ENCODE data around the gene ING3. TPM values are rescaled to one million over a fixed set of nuclear protein-coding genes. Genes with fewer than 3 reads are reported as not detected.

The ING3 gene
- total and polyA plus RNA-seq, 2 of the 8 experiments (the other 6 are each of a cell fraction or from before 2014, with no cell fraction given): 6.0 to 17.7 TPM

DNA sequence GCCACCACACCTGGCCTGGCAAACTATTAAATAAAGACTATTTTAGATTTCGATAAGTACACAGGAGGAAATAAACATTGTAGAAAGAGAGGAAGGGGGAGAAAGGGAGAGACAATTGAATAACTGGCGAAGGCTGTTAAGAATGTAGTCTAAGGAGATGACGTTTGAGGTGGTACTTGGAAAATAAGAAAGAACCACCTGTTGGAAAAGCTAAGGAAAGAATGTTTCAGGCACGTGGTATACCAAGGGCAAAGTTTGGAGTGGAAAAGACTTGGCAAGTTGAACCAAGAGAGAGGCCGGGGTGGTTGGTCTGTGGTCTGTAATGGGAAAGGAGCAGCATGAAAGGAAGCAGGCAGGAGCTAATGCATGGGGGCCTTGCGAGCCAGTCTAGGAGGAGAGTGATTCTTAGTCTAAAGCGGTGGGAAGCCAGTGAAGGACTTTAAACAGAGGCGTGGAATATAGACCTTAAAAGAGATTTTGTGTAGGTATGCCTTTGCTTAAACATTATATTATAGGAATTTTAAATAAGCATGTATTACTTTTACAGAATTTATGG lies 9.4 kb downstream of the ING3 start:
- Histone ChIP-seq H3K56ac (replicated peaks; ENCODE audit: insufficient read length, low read depth, low read length) (no peak overlapping the region), H3K27ac (ENCODE audit: low read depth, low read length) (no peak overlapping the region), H3K23me2 (ENCODE audit: low read depth, low read length) (no peaks in the 10 kb centered on the region), H3K14ac (ENCODE audit: insufficient read length) (no peak overlapping the region), H3K18ac (ENCODE audit: extremely low read depth, low read length) (no peak overlapping the region), H3K4ac (replicated peaks; ENCODE audit: insufficient read length, low read depth, low read length) (no peak overlapping the region), H4K91ac (replicated peaks; ENCODE audit: insufficient read length, low read length) (no peak overlapping the region), H2BK12ac (ENCODE audit: low read depth, low read length) (no peak overlapping the region), H2AK5ac (ENCODE audit: low read depth, low read length) (no peak overlapping the region), H2BK120ac (replicated peaks; ENCODE audit: low read depth, low read length) (no peak overlapping the region), H3K79me2 (ENCODE audit: control insufficient read depth in 1 of 2, insufficient read depth in 2 of 2, low read length in 2 of 2) (no peaks in the 10 kb centered on the region; a peak in 1 of 4 replicates), H3K23ac (ENCODE audit: insufficient read length) (no peak overlapping the region), H3K36me3 (ENCODE audit: control insufficient read depth in 2 of 4, insufficient read depth in 4 of 4, low read length in 3 of 4) (peaks cover 2 to 18% (median 6%) of the 10 kb centered on the region in 4 experiments; a peak in 6 of 8 replicates), H2BK20ac (ENCODE audit: low read length) (no peak overlapping the region), H3K4me3 (ENCODE audit: extremely low read depth in 1 of 4, insufficient read depth in 2 of 4, low read depth in 3 of 4, low read length in 4 of 4) (no peak overlapping the region), H3K79me1 (ENCODE audit: low read depth, low read length) (no peaks in the 10 kb centered on the region), H3K4me1 (replicated peaks in 1 of 4; ENCODE audit: control insufficient read depth in 3 of 4, insufficient read depth in 4 of 4, low read length in 3 of 4) (peaks cover 0 to 2% (median 0%) of the 10 kb centered on the region in 4 experiments; a peak in 2 of 7 replicates), H3K27me3 (replicated peaks in 1 of 4; ENCODE audit: control insufficient read depth in 3 of 4, extremely low read depth in 1 of 4, insufficient read depth in 3 of 4, low read length in 3 of 4) (no peaks in the 10 kb centered on the region), H4K8ac (ENCODE audit: extremely low read depth, insufficient read depth, low read length) (no peak overlapping the region), H2AFZ (ENCODE audit: low read length) (no peak overlapping the region), H2BK5ac (ENCODE audit: low read depth, low read length) (no peak overlapping the region), H3K9ac (replicated peaks in 1 of 4; ENCODE audit: extremely low read depth in 1 of 4, low read depth in 3 of 4, low read length in 3 of 4) (no peak overlapping the region), H4K20me1 (replicated peaks in 1 of 2; ENCODE audit: control insufficient read depth in 1 of 2, insufficient read depth in 2 of 2, low read length in 2 of 2) (no peaks in the 10 kb centered on the region), H3K9me3 (ENCODE audit: insufficient read depth in 2 of 2, low read depth in 1 of 2, low read length in 1 of 2) (no peaks in the 10 kb centered on the region), H3K4me2 (ENCODE audit: insufficient read depth in 1 of 2, low read depth in 2 of 2, low read length in 2 of 2) (no peak overlapping the region), H4K5ac (ENCODE audit: insufficient read length, low read depth, low read length) (no peak overlapping the region), H2BK15ac (ENCODE audit: low read length) (no peak overlapping the region)
- FAIRE-seq (no peak), DNase-seq (ENCODE audit: low read depth in 1 of 2, low spot score in 2 of 2) (no peak)
- WGBS, 2 experiments (ENCODE audit: extremely low coverage in 1 of 2, insufficient coverage in 1 of 2, insufficient read length in 1 of 2, insufficient replicate concordance in 2 of 2, low coverage in 1 of 2, low lambda C conversion rate in 2 of 2, missing lambda C conversion rate in 1 of 2): 87% methylated on average over 8 of the region's 8 CpGs; no CpG with 5 or more reads in 1 of the 2 experiments
- POLR2A ChIA-PET (ENCODE audit: partially characterized antibody): interaction anchor here (4.2 kb wide), 1 partner anchor 9 kb away, joined by 17 read pairs; the partner anchor contains the start of gene ING3
- CTCF ChIA-PET (ENCODE audit: partially characterized antibody): interaction anchor here (2.5 kb wide), 1 partner anchor 27 kb away, joined by 8 read pairs; no protein-coding TSS in a partner anchor
- TF ChIP-seq RFX5 (IDR thresholded peaks at IDR 0.05; ENCODE audit: borderline replicate concordance, low read depth, low read length): no peak
- no peak for TF ChIP-seq SP1 (IDR thresholded peaks at IDR 0.05; ENCODE audit: low read depth, low read length)
- no peak for TF ChIP-seq TBP (IDR thresholded peaks at IDR 0.05; ENCODE audit: low read depth, low read length)
- no peak for TF ChIP-seq EGR1 (IDR thresholded peaks at IDR 0.05; ENCODE audit: borderline replicate concordance, low read depth, low read length)
- no peak for TF ChIP-seq CREB1 (IDR thresholded peaks at IDR 0.05)
- no peak for TF ChIP-seq RBBP5 (IDR thresholded peaks at IDR 0.05; ENCODE audit: borderline replicate concordance, low read depth, low read length)
- no peak for TF ChIP-seq TCF12 (IDR thresholded peaks at IDR 0.05; ENCODE audit: low read depth, low read length)
- no peak for TF ChIP-seq JUND (IDR thresholded peaks at IDR 0.05; ENCODE audit: low read length)
- TF ChIP-seq SAP30 (IDR thresholded peaks at IDR 0.05; ENCODE audit: insufficient read depth, insufficient replicate concordance, low read length): no peak
- TF ChIP-seq SRF (IDR thresholded peaks at IDR 0.05; ENCODE audit: low read depth, low read length): no peak
- TF ChIP-seq ASH2L (IDR thresholded peaks at IDR 0.05; ENCODE audit: low read length): no peak
- TF ChIP-seq, protein P1, sequence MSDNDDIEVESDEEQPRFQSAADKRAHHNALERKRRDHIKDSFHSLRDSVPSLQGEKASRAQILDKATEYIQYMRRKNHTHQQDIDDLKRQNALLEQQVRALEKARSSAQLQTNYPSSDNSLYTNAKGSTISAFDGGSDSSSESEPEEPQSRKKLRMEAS (IDR thresholded peaks at IDR 0.05): no peak
